Activated B cell treated with CpG ODN at 0.5 μM for 24 hours (primary cell): ENCODE measurements around the gene FBXO21. TPM values are rescaled to one million over a fixed set of nuclear protein-coding genes. Genes with fewer than 3 reads are reported as not detected.
"Not testable (repeated sequence)": the region's sequence is repeated elsewhere in the genome, so short reads cannot be mapped to it uniquely, and the experiment has no call there.

Source experiments
- ATAC-seq: fragments of 200-7000 bp; cut with Tn5 transposase; one replicate; pipeline ENCODE4 v1.10.0; 2021; ENCODE audit warnings: low read depth, mild to moderate bottlenecking, moderate library complexity
- CTCF ChIA-PET: fragments of 350-600 bp; sonication (Branson Sonifier 250); formaldehyde crosslinking; loops from one replicate; lab custom pipeline; 2021; ENCODE audit warnings: antibody characterized with exemption; lab: Charles Lee
- POLR2A ChIA-PET: fragments of 350-600 bp; sonication (Branson Sonifier 250); formaldehyde crosslinking; loops from one replicate; lab custom pipeline; 2021; ENCODE audit warnings: antibody characterized with exemption; lab: Charles Lee
- DNase-seq: peaks from one replicate; pipeline ENCODE4 v3.0.0; 2022
- H3K27ac Mint-ChIP-seq: one replicate; pipeline ENCODE4 v1.8.0; 2020; ENCODE audit warnings: mixed read lengths
- H3K27me3 Mint-ChIP-seq: one replicate; pipeline ENCODE4 v1.8.0; 2021; ENCODE audit warnings: mixed read lengths
- H3K36me3 Mint-ChIP-seq: one replicate; pipeline ENCODE4 v1.8.0; 2021; ENCODE audit warnings: low read depth, mixed read lengths
- H3K4me1 Mint-ChIP-seq: one replicate; pipeline ENCODE4 v1.8.0; 2021; ENCODE audit warnings: mixed read lengths
- H3K4me3 Mint-ChIP-seq: one replicate; pipeline ENCODE4 v1.8.0; 2020; ENCODE audit warnings: mild to moderate bottlenecking, mixed read lengths
- H3K9me3 Mint-ChIP-seq: one replicate; pipeline ENCODE4 v1.8.0; 2020; ENCODE audit warnings: mixed read lengths
- CTCF ChIP-seq: fragments of 200-600 bp; IDR thresholded peaks from one replicate; pipeline ENCODE4 v1.8.0; 2022; ENCODE audit warnings: antibody characterized with exemption, mild to moderate bottlenecking
- intact Hi-C: fragments of 100-400 bp; cut with micrococcal nuclease; formaldehyde crosslinking; loops from one replicate; pipeline ENCODE4 v1.15.1; 2024
- total RNA-seq: library from RNA; stranded (reverse); gene quantifications from 2 replicates; pipeline ENCODE4 v1.2.3, GENCODE V29; 2022

The FBXO21 gene
- total RNA-seq, 1 donor from 2014 or later: 41.5 TPM

- Mint-ChIP-seq H3K36me3 (peaks cover 2% of the 10 kb centered on the region), H3K27ac (no peak overlapping the region), H3K9me3 (no peaks in the 10 kb centered on the region), H3K27me3 (peaks cover 14% of the 10 kb centered on the region), H3K4me1 (peaks cover 20% of the 10 kb centered on the region), H3K4me3 (peak overlapping the region; percentile 0)
- TF ChIP-seq CTCF: no peak
- ATAC-seq: no peak
- DNase-seq: no peak
- intact Hi-C loops: loop anchor here (5.0 kb wide), 1 partner anchor 185 kb away; the partner anchor contains the start of gene FBXW8
- ChIA-PET POLR2A (no interaction called here), CTCF (no interaction called here)
Observed at GRCh38 chr12:117097159-117097558, 93.1 kb downstream of the FBXO21 start.

DNA sequence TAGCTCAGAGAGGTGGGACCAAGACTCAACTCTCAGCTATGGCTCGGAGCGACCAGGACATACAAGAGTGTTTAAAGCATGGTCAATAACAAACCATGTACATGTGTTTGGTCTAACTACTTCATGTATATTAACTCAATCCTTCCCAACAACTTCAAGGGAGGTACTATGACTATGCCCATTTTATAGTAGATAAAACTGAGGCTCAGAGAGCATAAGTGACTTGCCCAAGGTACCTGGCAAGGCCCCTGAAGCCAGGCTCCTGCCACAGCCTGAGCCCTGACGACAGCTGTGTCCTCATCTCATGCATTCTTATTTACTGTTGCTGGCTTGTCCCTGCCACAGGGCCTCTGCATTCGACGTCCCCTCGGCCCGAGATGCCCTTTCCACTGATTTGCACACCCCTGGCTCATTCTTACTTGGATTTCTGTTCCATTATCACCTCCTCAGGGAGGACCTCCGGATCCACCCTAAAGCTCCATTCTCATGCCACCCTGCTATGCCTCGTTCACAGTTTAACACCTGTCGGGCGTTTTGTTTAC is 93.7 kb downstream of the FBXO21 start:
- Mint-ChIP-seq H3K4me1 (peaks cover 20% of the 10 kb centered on the region), H3K36me3 (peaks cover 2% of the 10 kb centered on the region), H3K27ac (no peak overlapping the region), H3K27me3 (peaks cover 14% of the 10 kb centered on the region), H3K4me3 (no peak overlapping the region), H3K9me3 (no peaks in the 10 kb centered on the region)
- intact Hi-C loops: loop anchor here (5.0 kb wide), 1 partner anchor 184 kb away; the partner anchor contains the start of gene FBXW8
- no peak for DNase-seq
- no peak for ATAC-seq
- POLR2A ChIA-PET: no interaction called here
- CTCF ChIA-PET: no interaction called here
- TF ChIP-seq CTCF: no peak

- H3K27ac Mint-ChIP-seq, ATAC-seq, H3K4me3 Mint-ChIP-seq, POLR2A ChIA-PET, DNase-seq, H3K36me3 Mint-ChIP-seq, CTCF ChIA-PET, H3K9me3 Mint-ChIP-seq: not testable (repeated sequence)
- Mint-ChIP-seq H3K27me3 (peaks cover 12% of the 10 kb centered on the region), H3K4me1 (peaks cover 18% of the 10 kb centered on the region)
- intact Hi-C loops: loop anchor here (5.0 kb wide), 1 partner anchor 183 kb away; the partner anchor contains the start of gene FBXW8
Observed at GRCh38 chr12:117095191-117095590, 95.1 kb downstream of the FBXO21 start.

GRCh38 chr12:117093918-117094630 is 96.2 kb downstream of the FBXO21 start:
- DNase-seq: no peak
- no peak for TF ChIP-seq CTCF
- peaks cover 3% of the 10 kb centered on the region for H3K36me3 Mint-ChIP-seq
- H3K4me1 Mint-ChIP-seq: peaks cover 13% of the 10 kb centered on the region
- intact Hi-C loops: no loop called here
- ATAC-seq: no peak
- peaks cover 3% of the 10 kb centered on the region for H3K9me3 Mint-ChIP-seq
- ChIA-PET POLR2A (no interaction called here), CTCF (no interaction called here)
- no peak overlapping the region for H3K4me3 Mint-ChIP-seq
- H3K27ac Mint-ChIP-seq: no peak overlapping the region
- peaks cover 9% of the 10 kb centered on the region for H3K27me3 Mint-ChIP-seq

DNA sequence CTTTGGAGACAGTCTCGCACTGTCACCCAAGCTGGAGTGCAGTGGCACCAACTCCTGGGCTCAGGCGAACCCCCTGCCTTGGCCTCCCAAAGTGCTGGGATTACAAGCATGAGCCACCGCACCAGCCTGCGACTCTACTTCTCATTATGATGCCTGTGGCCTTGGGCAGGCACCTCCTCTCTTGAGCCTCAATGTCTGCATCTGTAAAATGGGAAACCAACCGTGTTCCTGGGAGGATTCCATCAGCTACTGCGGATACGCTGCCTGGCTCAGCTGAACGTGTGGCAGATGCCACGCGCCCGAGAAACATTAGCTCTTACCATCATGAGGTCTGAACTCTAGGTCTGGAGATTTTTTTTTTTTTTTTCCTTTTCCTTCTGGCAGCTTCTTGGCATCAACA is 96.8 kb downstream of the FBXO21 start:
- H3K4me1 Mint-ChIP-seq: peaks cover 13% of the 10 kb centered on the region
- ChIA-PET POLR2A (no interaction called here), CTCF (no interaction called here)
- no peak for TF ChIP-seq CTCF
- H3K27ac Mint-ChIP-seq: no peak overlapping the region
- peaks cover 9% of the 10 kb centered on the region for H3K27me3 Mint-ChIP-seq
- peaks cover 3% of the 10 kb centered on the region for H3K9me3 Mint-ChIP-seq
- H3K4me3 Mint-ChIP-seq: no peak overlapping the region
- no peak for ATAC-seq
- intact Hi-C loops: no loop called here
- no peak for DNase-seq
- H3K36me3 Mint-ChIP-seq: peaks cover 3% of the 10 kb centered on the region
